IMR-90 (cell line): ENCODE results near the gene PRAF2. TPM values are rescaled to one million over a fixed set of nuclear protein-coding genes. Genes with fewer than 3 reads are reported as not detected.
A peak's percentile ranks its signal among the peaks of the same experiment; 100 is the strongest.

ENCODE experiments used
- ATAC-seq: fragments of 200-7000 bp; cut with Tn5 transposase; 2 replicates; pipeline ENCODE4 v1.9.1; 2020; ENCODE audit warnings: low read depth, mild to moderate bottlenecking, moderate library complexity
- BruUV-seq: library from RNA; stranded (reverse); fragments of 400-500 nt; replicated peaks from 2 replicates; lab custom pipeline; 2021; lab: Mats Ljungman, UMichigan
- CTCF ChIA-PET: fragments of 300-600 bp; formaldehyde crosslinking; extraction: SDS; loops from one replicate; lab custom pipeline; 2021; ENCODE audit warnings: antibody characterized with exemption; lab: Yijun Ruan, JAX
- POLR2A ChIA-PET: fragments of 300-600 bp; sonication (Branson Sonifier 250); formaldehyde crosslinking; loops from one replicate; lab custom pipeline; 2022; ENCODE audit warnings: antibody characterized with exemption; ENCODE audit not compliant: unreplicated experiment; lab: Charles Lee
- DNase-seq: peaks from one replicate; pipeline ENCODE4 v3.0.0; 2013
- H2AFZ ChIP-seq: replicated peaks from 2 replicates; pipeline ENCODE3; 2013; ENCODE audit warnings: low read length, mild to moderate bottlenecking; ENCODE audit not compliant: poor library complexity
- H2AK5ac ChIP-seq: 2 replicates; pipeline ENCODE4 v1.6.1; 2013; ENCODE audit warnings: low read depth, low read length, inconsistent platforms
- H2AK9ac ChIP-seq: replicated peaks from 2 replicates; pipeline ENCODE3; 2013; ENCODE audit warnings: mild to moderate bottlenecking, low read depth, low read length, moderate library complexity; ENCODE audit not compliant: poor library complexity
- H2BK120ac ChIP-seq: 2 replicates; pipeline ENCODE4 v1.6.1; 2013; ENCODE audit warnings: low read depth, low read length, inconsistent platforms
- H2BK15ac ChIP-seq: 3 replicates; pipeline ENCODE4 v1.6.1; 2013; ENCODE audit warnings: low read depth, low read length, inconsistent platforms
- H2BK20ac ChIP-seq: 2 replicates; pipeline ENCODE4 v1.6.1; 2013; ENCODE audit warnings: low read depth, mild to moderate bottlenecking, inconsistent platforms, low read length, moderate library complexity
- H2BK5ac ChIP-seq: 2 replicates; pipeline ENCODE4 v1.6.1; 2013; ENCODE audit warnings: mild to moderate bottlenecking, low read depth, low read length, inconsistent platforms; ENCODE audit not compliant: poor library complexity, severe bottlenecking
- H3K14ac ChIP-seq: replicated peaks from 2 replicates; pipeline ENCODE4 v1.6.1; 2013; ENCODE audit warnings: low read depth, low read length, inconsistent platforms
- H3K18ac ChIP-seq: 2 replicates; pipeline ENCODE4 v1.6.1; 2013; ENCODE audit warnings: low read depth, low read length, control low read depth
- H3K23ac ChIP-seq: 2 replicates; pipeline ENCODE4 v1.6.1; 2013; ENCODE audit warnings: low read depth, low read length, inconsistent platforms
- H3K27ac ChIP-seq: 2 replicates; pipeline ENCODE4 v1.5.1; 2013; ENCODE audit warnings: mild to moderate bottlenecking, control low read depth, low read length; ENCODE audit not compliant: insufficient read depth
- H3K27me3 ChIP-seq: 2 replicates; pipeline ENCODE4 v1.6.1; 2013; ENCODE audit warnings: low read length; ENCODE audit not compliant: control insufficient read depth, insufficient read depth
- H3K36me3 ChIP-seq: 2 replicates; pipeline ENCODE4 v1.6.1; 2013; ENCODE audit warnings: low read length, mixed read lengths; ENCODE audit not compliant: control insufficient read depth, insufficient read depth
- H3K4ac ChIP-seq: 2 replicates; pipeline ENCODE4 v1.6.1; 2013; ENCODE audit warnings: low read depth, low read length, inconsistent platforms
- H3K4me1 ChIP-seq: 2 replicates; pipeline ENCODE4 v1.6.1; 2013; ENCODE audit warnings: low read length, mixed read lengths; ENCODE audit not compliant: control insufficient read depth, insufficient read depth
- H3K4me2 ChIP-seq: 2 replicates; pipeline ENCODE4 v1.6.1; 2013; ENCODE audit warnings: low read depth, mild to moderate bottlenecking, control low read depth, low read length, moderate library complexity
- H3K4me3 ChIP-seq: 2 replicates; pipeline ENCODE4 v1.5.1; 2013; ENCODE audit warnings: low read depth, mild to moderate bottlenecking, control low read depth, low read length, moderate library complexity; ENCODE audit not compliant: insufficient read depth
- H3K56ac ChIP-seq: 2 replicates; pipeline ENCODE4 v1.6.1; 2013; ENCODE audit warnings: low read length, inconsistent platforms; ENCODE audit not compliant: insufficient read depth; ENCODE audit errors: extremely low read depth
- H3K79me1 ChIP-seq, 2 experiments: 2 replicates each; pipeline ENCODE4 v1.6.1; 2013; ENCODE audit warnings: low read length in 2 of 2, inconsistent platforms in 1 of 2, low read depth in 1 of 2
- H3K9ac ChIP-seq: 2 replicates; pipeline ENCODE4 v1.6.1; 2013; ENCODE audit warnings: low read depth, low read length, control low read depth
- H3K9me1 ChIP-seq: 2 replicates; pipeline ENCODE4 v1.6.1; 2013; ENCODE audit warnings: low read length, inconsistent platforms; ENCODE audit not compliant: insufficient read depth
- H3K9me3 ChIP-seq: 2 replicates; pipeline ENCODE4 v1.6.1; 2013; ENCODE audit warnings: low read length; ENCODE audit not compliant: control insufficient read depth, insufficient read depth
- H4K20me1 ChIP-seq: 2 replicates; pipeline ENCODE4 v1.6.1; 2013; ENCODE audit warnings: low read length, inconsistent platforms; ENCODE audit not compliant: insufficient read depth
- H4K5ac ChIP-seq: 2 replicates; pipeline ENCODE4 v1.6.1; 2013; ENCODE audit warnings: mild to moderate bottlenecking, low read depth, low read length, control low read depth
- H4K8ac ChIP-seq, 2 experiments: 2 replicates each; pipeline ENCODE4 v1.6.1; 2013; ENCODE audit warnings: low read depth in 2 of 2, low read length in 2 of 2, control low read depth in 1 of 2, inconsistent platforms in 1 of 2
- H4K91ac ChIP-seq: 2 replicates; pipeline ENCODE4 v1.6.1; 2013; ENCODE audit warnings: low read depth, low read length, inconsistent platforms; ENCODE audit not compliant: insufficient read depth
- CHD1 ChIP-seq: IDR thresholded peaks from 2 replicates; pipeline ENCODE4 v1.6.1; 2012; ENCODE audit warnings: low read depth, low read length, improper control_type of control experiment
- MXI1 ChIP-seq: IDR thresholded peaks from 2 replicates; pipeline ENCODE4 v1.6.1; 2012; ENCODE audit warnings: low read depth, mild to moderate bottlenecking, low read length, moderate library complexity, borderline replicate concordance
- RAD21 ChIP-seq: IDR thresholded peaks from 2 replicates; pipeline ENCODE4 v1.6.1; 2012; ENCODE audit warnings: low read length, improper control_type of control experiment
- RFX5 ChIP-seq: IDR thresholded peaks from 2 replicates; pipeline ENCODE4 v1.8.0; 2012; ENCODE audit warnings: low read depth, mild to moderate bottlenecking, low read length, moderate library complexity
- WGBS, 2 experiments: methylation state at CpG; one replicate each; pipeline versions ENCODE4 v1.1.5 to v1.1.7; 2013; ENCODE audit warnings: missing lambda C conversion rate in 2 of 2; ENCODE audit not compliant: insufficient read length in 1 of 2; ENCODE audit errors: extremely low coverage in 2 of 2; 5-methylcytosine and 5-hydroxymethylcytosine counted together
- dilution Hi-C: fragments of 300-500 bp; cut with HindIII; formaldehyde crosslinking; loops from one replicate; pipeline ENCODE4 v1.14.3; 2018; ENCODE audit warnings: low sequenced_read_pairs; ENCODE audit not compliant: unreplicated experiment
- in situ Hi-C: fragments of 300-500 bp; cut with MboI; formaldehyde crosslinking; loops from 3 replicates; pipeline ENCODE4 v1.14.3; 2019; ENCODE audit warnings: low sequenced_read_pairs, inconsistent platforms, mixed read lengths
- intact Hi-C: fragments of 100-400 bp; cut with micrococcal nuclease; formaldehyde crosslinking; loops from 2 replicates; pipeline ENCODE4 v1.10.0; 2022
- polyA plus RNA-seq, 3 experiments: library from polyadenylated mRNA; depleted of rRNA; stranded (reverse); fragments of >200 nt; gene quantifications; 2 replicates each; pipeline ENCODE4 v1.2.3, GENCODE V29; 2012; ENCODE audit warnings: low replicate concordance in 1 of 3
- total RNA-seq: library from RNA; depleted of rRNA; stranded (reverse); fragments of >200 nt; gene quantifications from 2 replicates; pipeline ENCODE4 v1.2.3, GENCODE V29; 2012

Gene PRAF2
- total and polyA plus RNA-seq, 2 of the 4 experiments (the other 2 are of a cell fraction), result 3.8 to 65.5 TPM

GRCh38 chrX:49054073-49054762 lies 19.6 kb downstream of the PRAF2 start:
- 56% methylated on average over 5 of the region's 5 CpGs; no CpG with 5 or more reads in 1 of the 2 experiments for WGBS, 2 experiments
- ATAC-seq, result no peak
- peak overlapping the region; percentile 54 for H3K4me3 ChIP-seq
- H4K20me1 ChIP-seq, result no peaks in the 10 kb centered on the region
- H3K9ac ChIP-seq, result peak overlapping the region; percentile 29; the same call in 1 of the 2 replicates
- no peak for DNase-seq
- peak overlapping the region; percentile 72 for H3K4ac ChIP-seq
- no peak overlapping the region for H2BK20ac ChIP-seq
- H4K5ac ChIP-seq, result no peak overlapping the region
- TF ChIP-seq MXI1 (no peak), CHD1 (no peak), RFX5 (no peak), RAD21 (no peak)
- ChIA-PET POLR2A (no interaction called here), CTCF (no interaction called here)
- H2BK120ac ChIP-seq, result no peak overlapping the region
- no peaks in the 10 kb centered on the region; the same call in 1 of the 2 replicates for H3K9me3 ChIP-seq
- H4K91ac ChIP-seq, result peak overlapping the region; percentile 61; the same call in 1 of the 2 replicates
- H3K79me1 ChIP-seq, result peaks cover 5 to 7% of the 10 kb centered on the region in 2 experiments; a peak in 2 of 4 replicates
- dilution Hi-C loops (no loop called here), intact Hi-C loops (no loop called here), in situ Hi-C loops (loop anchor here (25.0 kb wide), 1 partner anchor 92 kb away; the partner anchor contains the start of genes KCND1 and OTUD5)
- no peak overlapping the region for H2BK5ac ChIP-seq
- H3K4me2 ChIP-seq, result peak overlapping the region; percentile 76
- H3K4me1 ChIP-seq, result no peaks in the 10 kb centered on the region
- H3K18ac ChIP-seq, result no peak overlapping the region
- peak overlapping the region; percentile 85 for H2AFZ ChIP-seq
- no peak overlapping the region for H2AK9ac ChIP-seq
- H2BK15ac ChIP-seq, result no peak overlapping the region
- no peak overlapping the region for H3K23ac ChIP-seq
- H3K14ac ChIP-seq, result peak overlapping the region; percentile 52
- H2AK5ac ChIP-seq, result peak overlapping the region; percentile 0; the same call in 1 of the 2 replicates
- H3K27ac ChIP-seq, result no peak overlapping the region
- H4K8ac ChIP-seq, result peak overlapping the region; percentile 53 to 96; a peak in 3 of 4 replicates
- H3K36me3 ChIP-seq, result no peaks in the 10 kb centered on the region
- no TSS peak for BruUV-seq
- H3K56ac ChIP-seq, result no peak overlapping the region
- H3K9me1 ChIP-seq, result no peaks in the 10 kb centered on the region; the same call in 1 of the 2 replicates
- H3K27me3 ChIP-seq, result no peaks in the 10 kb centered on the region
